H1 (cell line): ENCODE data around the gene SERGEF. TPM values are rescaled to one million over a fixed set of nuclear protein-coding genes. Genes with fewer than 3 reads are reported as not detected.

Source experiments
- CTCF ChIA-PET: fragments of 300-600 bp; sonication (Branson Sonifier 250); formaldehyde crosslinking; loops from one replicate; lab custom pipeline; 2021; ENCODE audit not compliant: partially characterized antibody; lab: Charles Lee
- POLR2A ChIA-PET: fragments of 300-600 bp; sonication (Branson Sonifier 250); formaldehyde crosslinking; loops from one replicate; lab custom pipeline; 2021; ENCODE audit warnings: inconsistent platforms; ENCODE audit not compliant: partially characterized antibody; lab: Charles Lee
- DNase-seq, 2 experiments: peaks; one replicate each; pipeline versions ENCODE4 v3.0.0 to v3.0.0-alpha.2; 2010 to 2022; ENCODE audit warnings: low spot score in 2 of 2, low read depth in 1 of 2, mixed read lengths in 1 of 2
- FAIRE-seq: peaks from 2 replicates; lab custom pipeline; 2011; peaks lifted over from hg19 to GRCh38; lab: Jason Lieb, UNC
- H2AFZ ChIP-seq: 2 replicates; pipeline ENCODE4 v1.8.1; 2012; ENCODE audit warnings: low read length, inconsistent platforms
- H2AK5ac ChIP-seq: 2 replicates; pipeline ENCODE4 v1.6.1; 2013; ENCODE audit warnings: low read depth, low read length
- H2BK120ac ChIP-seq: replicated peaks from 2 replicates; pipeline ENCODE3; 2013; ENCODE audit warnings: low read depth, low read length, inconsistent platforms
- H2BK12ac ChIP-seq: 2 replicates; pipeline ENCODE4 v1.6.1; 2013; ENCODE audit warnings: low read depth, low read length
- H2BK15ac ChIP-seq: 2 replicates; pipeline ENCODE4 v1.6.1; 2013; ENCODE audit warnings: low read length
- H2BK20ac ChIP-seq: 2 replicates; pipeline ENCODE4 v1.6.1; 2013; ENCODE audit warnings: low read length
- H2BK5ac ChIP-seq: 2 replicates; pipeline ENCODE4 v1.6.1; 2013; ENCODE audit warnings: low read depth, low read length
- H3K14ac ChIP-seq: 2 replicates; pipeline ENCODE4 v1.6.1; 2013; ENCODE audit warnings: inconsistent platforms; ENCODE audit not compliant: insufficient read length
- H3K18ac ChIP-seq: 2 replicates; pipeline ENCODE4 v1.6.1; 2013; ENCODE audit warnings: low read length; ENCODE audit errors: extremely low read depth
- H3K23ac ChIP-seq: 2 replicates; pipeline ENCODE4 v1.6.1; 2013; ENCODE audit warnings: inconsistent platforms; ENCODE audit not compliant: insufficient read length
- H3K23me2 ChIP-seq: 2 replicates; pipeline ENCODE4 v1.6.1; 2013; ENCODE audit warnings: low read depth, low read length
- H3K27ac ChIP-seq: 2 replicates; pipeline ENCODE4 v1.6.1; 2011; ENCODE audit warnings: low read depth, low read length, inconsistent platforms
- H3K27me3 ChIP-seq, 4 experiments: replicated peaks in 1 of 4; 1 replicate in 1 of 4; 2 replicates in 3 of 4; pipeline versions ENCODE4 v1.6.1 to v1.8.1; 2011 to 2013; ENCODE audit warnings: low read length in 3 of 4, mild to moderate bottlenecking in 3 of 4, inconsistent platforms in 2 of 4, mixed read lengths in 2 of 4, moderate library complexity in 1 of 4; ENCODE audit not compliant: control insufficient read depth in 3 of 4, insufficient read depth in 3 of 4; ENCODE audit errors: extremely low read depth in 1 of 4
- H3K36me3 ChIP-seq, 4 experiments: 2 replicates each; pipeline versions ENCODE4 v1.6.1 to v1.8.1; 2011 to 2013; ENCODE audit warnings: mild to moderate bottlenecking in 4 of 4, low read length in 3 of 4, moderate library complexity in 2 of 4, control low read depth in 1 of 4, inconsistent platforms in 1 of 4; ENCODE audit not compliant: insufficient read depth in 4 of 4, control insufficient read depth in 2 of 4
- H3K4ac ChIP-seq: replicated peaks from 2 replicates; pipeline ENCODE3; 2013; ENCODE audit warnings: low read length, low read depth, mixed read lengths, inconsistent platforms; ENCODE audit not compliant: insufficient read length
- H3K4me1 ChIP-seq, 4 experiments: replicated peaks in 1 of 4; 1 replicate in 1 of 4; 2 replicates in 3 of 4; pipeline versions ENCODE4 v1.6.1 to v1.8.1; 2011 to 2013; ENCODE audit warnings: low read length in 3 of 4, inconsistent platforms in 2 of 4, mixed read lengths in 1 of 4; ENCODE audit not compliant: insufficient read depth in 4 of 4, control insufficient read depth in 3 of 4
- H3K4me2 ChIP-seq, 2 experiments: 2 replicates each; pipeline versions ENCODE4 v1.6.1 to v1.8.1; 2011 to 2013; ENCODE audit warnings: low read depth in 2 of 2, low read length in 2 of 2, control low read depth in 1 of 2, inconsistent platforms in 1 of 2, mild to moderate bottlenecking in 1 of 2; ENCODE audit not compliant: insufficient read depth in 1 of 2
- H3K4me3 ChIP-seq, 4 experiments: fragments of 200-600, 300-600 bp in 1 of 4; sonication (generic), shearing (Covaris generic), sonication (Bioruptor Twin) in 1 of 4; 2 replicates each; pipeline versions ENCODE4 v1.5.1 to v1.8.1; 2011 to 2016; ENCODE audit warnings: low read length in 4 of 4, low read depth in 3 of 4, control low read depth in 2 of 4, inconsistent platforms in 2 of 4, mild to moderate bottlenecking in 2 of 4, mixed read lengths in 1 of 4, moderate library complexity in 1 of 4; ENCODE audit not compliant: insufficient read depth in 2 of 4; ENCODE audit errors: extremely low read depth in 1 of 4
- H3K56ac ChIP-seq: replicated peaks from 2 replicates; pipeline ENCODE3; 2013; ENCODE audit warnings: low read depth, mild to moderate bottlenecking, mixed read lengths, low read length, inconsistent platforms; ENCODE audit not compliant: insufficient read length
- H3K79me1 ChIP-seq: 2 replicates; pipeline ENCODE4 v1.6.1; 2013; ENCODE audit warnings: low read depth, low read length, control low read depth
- H3K79me2 ChIP-seq, 2 experiments: 2 replicates each; pipeline versions ENCODE4 v1.6.1 to v1.8.1; 2012 to 2013; ENCODE audit warnings: low read length in 2 of 2, mild to moderate bottlenecking in 2 of 2, inconsistent platforms in 1 of 2; ENCODE audit not compliant: insufficient read depth in 2 of 2, control insufficient read depth in 1 of 2
- H3K9ac ChIP-seq, 4 experiments: replicated peaks in 1 of 4; 1 replicate in 1 of 4; 2 replicates in 3 of 4; pipeline versions ENCODE4 v1.6.1 to v1.8.1; 2011 to 2013; ENCODE audit warnings: low read depth in 3 of 4, low read length in 3 of 4, control low read depth in 2 of 4, mild to moderate bottlenecking in 2 of 4, moderate library complexity in 2 of 4, inconsistent platforms in 1 of 4; ENCODE audit errors: extremely low read depth in 1 of 4
- H3K9me3 ChIP-seq, 2 experiments: 2 replicates each; pipeline versions ENCODE4 v1.6.1 to v1.8.1; 2012 to 2013; ENCODE audit warnings: mild to moderate bottlenecking in 2 of 2, moderate library complexity in 2 of 2, control low read depth in 1 of 2, inconsistent platforms in 1 of 2, low read depth in 1 of 2, low read length in 1 of 2, mixed read lengths in 1 of 2; ENCODE audit not compliant: insufficient read depth in 2 of 2
- H4K20me1 ChIP-seq, 2 experiments: replicated peaks in 1 of 2; 2 replicates each; pipeline versions ENCODE3 to v1.8.1; 2011 to 2013; ENCODE audit warnings: inconsistent platforms in 2 of 2, low read length in 2 of 2, mild to moderate bottlenecking in 1 of 2; ENCODE audit not compliant: insufficient read depth in 2 of 2, control insufficient read depth in 1 of 2
- H4K5ac ChIP-seq: 2 replicates; pipeline ENCODE4 v1.6.1; 2013; ENCODE audit warnings: low read length, low read depth, mixed read lengths, inconsistent platforms; ENCODE audit not compliant: insufficient read length
- H4K8ac ChIP-seq: 2 replicates; pipeline ENCODE4 v1.8.0; 2013; ENCODE audit warnings: mild to moderate bottlenecking, moderate library complexity, low read length, inconsistent platforms; ENCODE audit not compliant: insufficient read depth; ENCODE audit errors: extremely low read depth
- H4K91ac ChIP-seq: replicated peaks from 2 replicates; pipeline ENCODE3; 2013; ENCODE audit warnings: low read length, mixed read lengths, inconsistent platforms; ENCODE audit not compliant: insufficient read length
- ATF2 ChIP-seq: IDR thresholded peaks from 2 replicates; pipeline ENCODE4 v1.6.1; 2012; ENCODE audit warnings: low read length, inconsistent platforms
- CBX8 ChIP-seq: fragments of 300-800, 300-1000 bp; sonication (generic); IDR thresholded peaks from 2 replicates; pipeline ENCODE4 v1.7.1; 2016; ENCODE audit warnings: low read depth, low read length, borderline replicate concordance
- EGR1 ChIP-seq: IDR thresholded peaks from 2 replicates; pipeline ENCODE4 v1.6.1; 2011; ENCODE audit warnings: low read depth, low read length, borderline replicate concordance
- EP300 ChIP-seq, 2 experiments: IDR thresholded peaks; 1 replicate in 1 of 2; 2 replicates in 1 of 2; pipeline ENCODE4 v1.6.1; 2011 to 2012; ENCODE audit warnings: low read depth in 2 of 2, low read length in 2 of 2, mild to moderate bottlenecking in 2 of 2, borderline replicate concordance in 1 of 2, inconsistent platforms in 1 of 2, moderate library complexity in 1 of 2
- EZH2 ChIP-seq: fragments of 200-600 bp; sonication (generic); IDR thresholded peaks from 2 replicates; pipeline ENCODE4 v1.7.1; 2012; ENCODE audit warnings: low read depth, mild to moderate bottlenecking, moderate library complexity, low read length, inconsistent platforms; ENCODE audit not compliant: severe bottlenecking
- FOSL1 ChIP-seq: IDR thresholded peaks from 2 replicates; pipeline ENCODE4 v1.6.1; 2011; ENCODE audit warnings: mild to moderate bottlenecking, low read depth, low read length, moderate library complexity; ENCODE audit not compliant: insufficient read depth
- GABPA ChIP-seq: IDR thresholded peaks from 2 replicates; pipeline ENCODE4 v1.6.1; 2011; ENCODE audit warnings: mild to moderate bottlenecking, low read length, moderate library complexity, borderline replicate concordance; ENCODE audit not compliant: insufficient read depth
- NANOG ChIP-seq: IDR thresholded peaks from 2 replicates; pipeline ENCODE4 v1.6.1; 2011; ENCODE audit warnings: low read length, low read depth, mild to moderate bottlenecking, inconsistent platforms; ENCODE audit not compliant: insufficient read depth, poor library complexity, severe bottlenecking
- NRF1 ChIP-seq: IDR thresholded peaks from 2 replicates; pipeline ENCODE4 v1.6.1; 2011; ENCODE audit warnings: mild to moderate bottlenecking, low read depth, low read length, improper control_type of control experiment
- SIRT6 ChIP-seq: IDR thresholded peaks from one replicate; pipeline ENCODE4 v1.7.1; 2012; ENCODE audit warnings: low read length, inconsistent platforms
- SP1 ChIP-seq: IDR thresholded peaks from 2 replicates; pipeline ENCODE4 v1.6.1; 2011; ENCODE audit warnings: low read depth, low read length
- YY1 ChIP-seq: IDR thresholded peaks from 2 replicates; pipeline ENCODE4 v1.6.1; 2011; ENCODE audit warnings: low read depth, mild to moderate bottlenecking, low read length
- polyA plus RNA-seq, 7 experiments: library from polyadenylated mRNA; depleted of rRNA in 3 of 7; stranded (reverse) in 5 of 7; unstranded in 2 of 7; fragments of >200 nt in 5 of 7; fragments of 200-250 nt in 2 of 7; gene quantifications; 1 replicate in 5 of 7; 2 replicates in 1 of 7; 4 replicates in 1 of 7; pipeline versions ENCODE4 v1.2.1 to v1.2.3, GENCODE V29; 2011 to 2013; ENCODE audit warnings: missing spikeins in 2 of 7, mixed read lengths in 2 of 7
- total RNA-seq: library from RNA; stranded (reverse); fragmentation: NEBNext Ultra II Directional; extraction: Animal tissue kit (Norgen Biotek cat#: 25700); gene quantifications from 2 replicates; pipeline ENCODE4 v1.2.1, GENCODE V29; 2021

SERGEF gene
- total and polyA plus RNA-seq, 2 of the 8 experiments (the other 6 are each of a cell fraction or from before 2014, with no cell fraction given), result 16.6 to 28.8 TPM

DNA sequence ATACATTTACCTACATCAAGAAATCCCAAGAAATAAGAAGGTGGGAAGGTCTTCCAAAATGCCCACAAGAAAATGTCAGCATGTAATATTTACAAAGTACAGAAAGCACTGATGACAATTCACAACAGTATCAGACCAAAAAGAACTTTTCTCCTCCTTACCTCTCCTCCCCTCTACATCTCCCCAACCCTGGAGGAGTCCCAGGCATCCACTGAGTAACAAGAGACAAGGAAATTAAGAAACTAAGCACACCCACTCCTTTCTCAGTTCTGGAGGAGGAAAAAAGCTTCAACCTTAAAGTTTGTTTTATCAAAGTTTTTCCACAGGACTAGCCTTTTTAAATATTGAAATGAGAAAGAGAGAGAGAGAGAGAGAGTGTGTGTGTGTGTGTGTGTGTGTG, 2.0 kb upstream of the SERGEF start:
- no peak overlapping the region for H3K14ac ChIP-seq
- H3K18ac ChIP-seq, result no peak overlapping the region
- no peak overlapping the region for H3K4me3 ChIP-seq
- H3K9ac ChIP-seq, result no peak overlapping the region
- no peak overlapping the region for H2AFZ ChIP-seq
- H3K27me3 ChIP-seq, result peaks cover 0 to 12% (median 7%) of the 10 kb centered on the region in 4 experiments; a peak in 5 of 7 replicates
- H3K23me2 ChIP-seq, result peaks cover 13% of the 10 kb centered on the region
- FAIRE-seq (no peak), DNase-seq (no peak)
- no peak overlapping the region for H3K4ac ChIP-seq
- H4K5ac ChIP-seq, result no peak overlapping the region
- H2BK15ac ChIP-seq, result no peak overlapping the region
- H3K56ac ChIP-seq, result no peak overlapping the region
- H3K79me2 ChIP-seq, result 0 out of 4 replicates have a peak, but pooled peaks cover 0 to 6% of the 10 kb centered on the region in 2 experiments
- no peak overlapping the region for H2BK120ac ChIP-seq
- H3K27ac ChIP-seq, result no peak overlapping the region
- H4K8ac ChIP-seq, result no peak overlapping the region
- no peak overlapping the region for H3K4me2 ChIP-seq
- no peaks in the 10 kb centered on the region for H3K9me3 ChIP-seq
- H4K20me1 ChIP-seq, result peaks cover 0 to 2% of the 10 kb centered on the region in 2 experiments
- POLR2A ChIA-PET, result no interaction called here
- H2BK5ac ChIP-seq, result no peak overlapping the region
- no peak overlapping the region for H4K91ac ChIP-seq
- H3K36me3 ChIP-seq, result no peaks in the 10 kb centered on the region
- no peak overlapping the region for H2BK20ac ChIP-seq
- no peaks in the 10 kb centered on the region for H3K79me1 ChIP-seq
- no peak overlapping the region for H2AK5ac ChIP-seq
- no peak overlapping the region for H2BK12ac ChIP-seq
- CTCF ChIA-PET, result interaction anchor here (0.5 to 1.2 kb wide), 2 partner anchors 25 to 91 kb away, joined by 3 to 6 read pairs; partner anchors contain the start of gene SAAL1
- peaks cover 0 to 5% (median 2%) of the 10 kb centered on the region in 4 experiments; a peak in 3 of 7 replicates for H3K4me1 ChIP-seq
- no peak overlapping the region for H3K23ac ChIP-seq
- TF ChIP-seq YY1 (no peak), ATF2 (no peak), NRF1 (no peak), EZH2 (no peak), SP1 (no peak), SIRT6 (no peak), NANOG (no peak), EGR1 (no peak), CBX8 (no peak), EP300 (IDR thresholded peaks at IDR 0.05; ENCODE audit: borderline replicate concordance in 1 of 2, low read depth in 2 of 2, low read length in 2 of 2) (no peak), FOSL1 (no peak), GABPA (no peak)
